Measurements from ENCODE around the gene STRA6. TPM values are rescaled to one million over a fixed set of nuclear protein-coding genes. Genes with fewer than 3 reads are reported as not detected.

Gene STRA6
- polyA plus RNA-seq, 4 donors: 0.27 to 8.4 TPM; not detected in 2

DNA sequence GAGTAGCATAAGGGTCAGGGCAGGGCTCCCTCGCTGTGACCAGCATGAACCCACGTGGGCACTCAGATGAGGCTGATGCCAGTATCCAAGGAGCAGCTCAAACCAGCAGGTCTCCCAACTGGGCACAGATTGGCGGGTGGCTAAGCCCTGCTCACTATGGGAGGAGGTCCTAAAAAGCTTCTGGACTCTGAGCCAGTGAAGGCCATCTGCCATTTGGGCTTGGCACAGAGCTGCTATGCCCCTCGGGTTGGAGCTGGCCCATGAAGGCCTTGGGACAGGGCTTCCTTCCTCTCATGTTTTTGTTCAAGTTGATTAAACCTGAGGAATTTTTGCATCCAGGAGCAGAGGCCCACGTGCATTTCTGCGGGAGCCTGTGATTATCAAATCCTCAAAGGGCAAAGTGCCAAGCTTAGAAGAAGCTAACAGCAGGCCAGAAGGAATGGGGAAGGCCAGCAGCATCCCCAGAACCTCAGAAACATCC is 4.3 kb upstream of the STRA6 start:
- no peak for DNase-seq
- Histone ChIP-seq H3K4me1 (ENCODE audit: control insufficient read depth in 3 of 3, insufficient read depth in 2 of 3, low read depth in 1 of 3, low read length in 2 of 3) (peaks cover 0 to 53% (median 0%) of the 10 kb centered on the region in 3 donors), H3K9me3 (ENCODE audit: control insufficient read depth in 2 of 2, insufficient read depth in 1 of 2, low read depth in 1 of 2, low read length in 1 of 2) (no peaks in the 10 kb centered on the region), H3K27ac (ENCODE audit: low read depth in 1 of 3, low read length in 2 of 3) (no peak overlapping the region), H3K36me3 (ENCODE audit: control insufficient read depth in 3 of 3, insufficient read depth in 2 of 3, low read depth in 1 of 3, low read length in 3 of 3) (no peaks in the 10 kb centered on the region), H3K27me3 (ENCODE audit: control insufficient read depth in 3 of 3, insufficient read depth in 3 of 3, low read length in 3 of 3) (no peaks in the 10 kb centered on the region), H3K4me3 (ENCODE audit: low read depth in 1 of 3, low read length in 3 of 3) (no peak overlapping the region)
- no peak for FAIRE-seq
- 44 to 59% (median 49%) methylated on average over 6 of the region's 6 CpGs for WGBS, 3 donors

DNA sequence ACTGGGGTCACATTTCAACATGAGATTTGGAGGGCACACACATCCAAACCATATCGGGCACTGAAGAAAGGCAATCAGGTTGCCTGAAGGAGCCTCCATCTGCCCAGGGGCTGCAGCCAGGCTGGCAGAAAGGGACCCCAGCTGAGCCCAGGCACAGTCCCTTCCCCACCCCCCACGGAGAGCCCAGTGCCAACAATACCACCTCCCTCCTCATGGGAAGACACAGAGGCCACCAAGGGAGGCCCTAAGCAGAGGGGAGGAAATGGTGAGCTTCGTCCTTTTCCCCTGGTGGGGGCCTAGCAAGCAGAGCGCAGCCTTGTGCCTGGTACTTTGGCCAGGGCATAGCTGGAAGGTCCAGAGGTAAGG is 3.0 kb upstream of the STRA6 start:
- H3K4me3 ChIP-seq (ENCODE audit: low read depth in 1 of 3, low read length in 3 of 3): no peak overlapping the region

DNA sequence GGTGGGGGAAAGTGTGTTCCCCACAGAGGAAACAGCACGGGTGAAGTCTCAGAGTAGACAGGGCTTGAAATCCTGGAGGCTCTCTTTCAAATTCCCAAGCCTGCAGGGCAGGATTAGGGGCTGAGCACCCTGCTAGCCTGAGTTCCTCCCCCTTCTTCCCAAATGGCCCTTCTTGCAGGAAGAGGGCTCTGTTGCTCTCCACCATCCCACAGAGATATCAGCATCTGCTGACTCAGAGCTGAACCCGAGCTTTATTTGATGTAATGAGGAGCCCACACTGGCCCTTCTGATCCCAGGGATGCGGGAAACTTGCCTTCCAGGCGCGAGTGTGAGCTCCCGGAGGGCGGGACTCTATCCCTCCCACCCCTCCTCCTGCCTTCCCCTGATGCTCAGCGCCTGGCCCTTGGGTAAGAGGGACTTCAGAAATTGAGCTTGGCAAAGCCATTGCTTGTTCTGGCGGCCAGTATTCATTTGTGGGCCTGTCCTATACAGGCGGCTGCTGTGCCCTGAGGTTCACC is 1.4 kb upstream of the STRA6 start:
- Histone ChIP-seq H3K9me3 (ENCODE audit: control insufficient read depth in 2 of 2, insufficient read depth in 1 of 2, low read depth in 1 of 2, low read length in 1 of 2) (no peaks in the 10 kb centered on the region), H3K4me3 (ENCODE audit: low read depth in 1 of 3, low read length in 3 of 3) (no peak overlapping the region), H3K4me1 (ENCODE audit: control insufficient read depth in 3 of 3, insufficient read depth in 2 of 3, low read depth in 1 of 3, low read length in 2 of 3) (peaks cover 0 to 66% (median 0%) of the 10 kb centered on the region in 3 donors), H3K27ac (ENCODE audit: low read depth in 1 of 3, low read length in 2 of 3) (no peak overlapping the region), H3K27me3 (ENCODE audit: control insufficient read depth in 3 of 3, insufficient read depth in 3 of 3, low read length in 3 of 3) (no peaks in the 10 kb centered on the region), H3K36me3 (ENCODE audit: control insufficient read depth in 3 of 3, insufficient read depth in 2 of 3, low read depth in 1 of 3, low read length in 3 of 3) (peaks cover 0 to 8% (median 0%) of the 10 kb centered on the region in 3 donors)
- DNase-seq (no peak), FAIRE-seq (no peak)
- 55 to 67% (median 64%) methylated on average over 10 of the region's 10 CpGs for WGBS, 3 donors

More for the DNA sequence above, 3.0 kb upstream of the STRA6 start:
- no peak overlapping the region for H3K27ac ChIP-seq (ENCODE audit: low read depth in 1 of 3, low read length in 2 of 3)
- no peaks in the 10 kb centered on the region for H3K36me3 ChIP-seq (ENCODE audit: control insufficient read depth in 3 of 3, insufficient read depth in 2 of 3, low read depth in 1 of 3, low read length in 3 of 3)
- FAIRE-seq (no peak), DNase-seq (no peak)
- no peaks in the 10 kb centered on the region for H3K9me3 ChIP-seq (ENCODE audit: control insufficient read depth in 2 of 2, insufficient read depth in 1 of 2, low read depth in 1 of 2, low read length in 1 of 2)
- 76 to 85% (median 83%) methylated on average over 3 to 4 of the region's 4 CpGs for WGBS, 3 donors
- H3K4me1 ChIP-seq (ENCODE audit: control insufficient read depth in 3 of 3, insufficient read depth in 2 of 3, low read depth in 1 of 3, low read length in 2 of 3): peaks cover 0 to 66% (median 0%) of the 10 kb centered on the region in 3 donors
- H3K27me3 ChIP-seq (ENCODE audit: control insufficient read depth in 3 of 3, insufficient read depth in 3 of 3, low read length in 3 of 3): no peaks in the 10 kb centered on the region

DNA sequence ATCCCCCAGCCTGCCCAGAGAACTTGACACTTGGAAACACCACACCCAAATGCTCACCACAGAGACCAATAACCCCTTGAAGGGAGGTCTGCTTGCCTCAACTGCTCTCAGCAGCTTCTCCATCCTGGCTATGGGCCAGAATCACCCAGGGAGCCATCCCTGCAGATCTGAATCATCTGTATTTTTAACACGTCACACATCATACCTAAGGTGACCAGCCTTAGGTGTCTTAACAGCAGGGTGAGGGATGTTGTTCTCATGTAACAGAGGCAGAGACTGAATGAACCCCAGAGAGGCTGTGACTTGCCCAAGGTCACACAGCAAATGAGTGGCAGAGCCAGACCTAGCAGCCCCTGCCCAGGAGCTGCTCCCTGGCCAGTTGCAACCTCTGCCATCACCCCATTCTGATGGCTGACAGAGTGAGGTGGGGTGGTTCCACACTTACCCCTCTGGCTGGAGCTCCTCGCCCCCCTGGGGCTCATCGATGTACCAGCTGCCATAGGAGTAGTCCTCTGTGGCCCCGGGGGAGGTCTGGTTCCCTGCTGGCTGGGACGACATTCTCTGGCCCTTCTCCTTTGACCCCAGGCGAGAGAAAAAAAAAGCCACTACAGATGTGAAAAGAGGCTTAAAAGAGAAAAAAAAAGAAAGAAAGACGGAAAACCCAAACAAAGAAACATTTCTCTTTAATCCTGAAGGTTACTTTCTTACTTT is 722 bp downstream of the STRA6 start:
- 61 to 82% (median 71%) methylated on average over 7 of the region's 7 CpGs for WGBS, 3 donors
- H3K4me1 ChIP-seq (ENCODE audit: control insufficient read depth in 3 of 3, insufficient read depth in 2 of 3, low read depth in 1 of 3, low read length in 2 of 3): peaks cover 0 to 66% (median 0%) of the 10 kb centered on the region in 3 donors
- no peak for DNase-seq
- H3K27ac ChIP-seq (ENCODE audit: low read depth in 1 of 3, low read length in 2 of 3): peak overlapping the region in 1 of 3 donors; percentile 31
- no peak for FAIRE-seq
- no peaks in the 10 kb centered on the region for H3K27me3 ChIP-seq (ENCODE audit: control insufficient read depth in 3 of 3, insufficient read depth in 3 of 3, low read length in 3 of 3)
- H3K9me3 ChIP-seq (ENCODE audit: control insufficient read depth in 2 of 2, insufficient read depth in 1 of 2, low read depth in 1 of 2, low read length in 1 of 2): no peaks in the 10 kb centered on the region
- H3K4me3 ChIP-seq (ENCODE audit: low read depth in 1 of 3, low read length in 3 of 3): peak overlapping the region in 1 of 3 donors; percentile 14
- H3K36me3 ChIP-seq (ENCODE audit: control insufficient read depth in 3 of 3, insufficient read depth in 2 of 3, low read depth in 1 of 3, low read length in 3 of 3): peaks cover 0 to 8% (median 0%) of the 10 kb centered on the region in 3 donors

DNA sequence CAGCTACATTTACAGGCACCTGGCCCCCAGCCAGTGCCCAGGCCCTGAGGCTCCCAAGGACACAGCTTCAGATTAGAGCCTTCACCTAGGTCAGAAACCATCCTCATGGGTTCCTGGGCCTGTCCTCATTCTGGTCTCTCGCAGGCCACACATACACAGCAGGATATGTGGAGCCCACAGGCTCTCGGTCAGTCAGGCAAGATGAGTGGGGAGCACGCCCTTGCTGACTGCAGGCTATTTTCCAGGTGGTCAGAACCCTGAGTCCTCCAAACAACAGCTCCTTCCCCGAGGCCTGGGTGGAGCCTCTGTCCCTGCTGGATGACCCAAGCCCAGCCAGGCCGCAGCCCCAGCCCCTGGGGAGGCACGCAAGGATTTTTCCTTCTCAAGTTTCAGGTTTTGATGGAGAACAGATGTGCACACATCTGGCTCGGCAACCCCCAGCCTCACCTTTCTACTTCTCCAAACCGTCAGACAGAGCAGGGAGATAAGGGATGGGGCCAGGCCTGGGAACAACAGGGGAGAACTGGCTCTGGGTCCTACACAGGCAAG is 1.6 kb downstream of the STRA6 start:
- FAIRE-seq (no peak), DNase-seq (no peak)
- Histone ChIP-seq H3K9me3 (ENCODE audit: control insufficient read depth in 2 of 2, insufficient read depth in 1 of 2, low read depth in 1 of 2, low read length in 1 of 2) (no peaks in the 10 kb centered on the region), H3K27me3 (ENCODE audit: control insufficient read depth in 3 of 3, insufficient read depth in 3 of 3, low read length in 3 of 3) (no peaks in the 10 kb centered on the region), H3K36me3 (ENCODE audit: control insufficient read depth in 3 of 3, insufficient read depth in 2 of 3, low read depth in 1 of 3, low read length in 3 of 3) (peaks cover 0 to 8% (median 0%) of the 10 kb centered on the region in 3 donors), H3K4me3 (ENCODE audit: low read depth in 1 of 3, low read length in 3 of 3) (no peak overlapping the region), H3K27ac (ENCODE audit: low read depth in 1 of 3, low read length in 2 of 3) (no peak overlapping the region), H3K4me1 (ENCODE audit: control insufficient read depth in 3 of 3, insufficient read depth in 2 of 3, low read depth in 1 of 3, low read length in 2 of 3) (peaks cover 0 to 69% (median 0%) of the 10 kb centered on the region in 3 donors)
- 71 to 86% (median 75%) methylated on average over 8 of the region's 8 CpGs for WGBS, 3 donors

DNA sequence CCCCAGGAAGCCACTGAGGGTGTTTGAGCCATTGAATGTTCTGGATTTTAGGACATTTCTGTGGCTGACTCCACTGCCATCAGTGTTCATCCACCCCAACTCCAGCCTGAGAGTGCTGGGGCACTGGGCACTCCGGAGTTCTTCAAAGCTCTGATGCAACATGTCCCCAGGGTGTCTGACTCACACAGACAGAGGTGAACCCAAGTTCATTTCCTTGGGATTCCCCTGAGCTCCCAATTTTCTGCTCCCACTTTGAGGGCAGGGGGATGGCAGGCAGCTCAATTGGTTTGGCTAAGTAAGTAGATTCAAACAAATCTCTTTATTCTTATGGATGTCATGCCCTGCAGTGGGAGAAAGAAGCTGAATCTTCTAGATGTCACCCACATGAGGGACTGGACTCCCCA is 2.2 kb downstream of the STRA6 start:
- Histone ChIP-seq H3K36me3 (ENCODE audit: control insufficient read depth in 3 of 3, insufficient read depth in 2 of 3, low read depth in 1 of 3, low read length in 3 of 3) (peaks cover 0 to 9% (median 0%) of the 10 kb centered on the region in 3 donors), H3K27ac (ENCODE audit: low read depth in 1 of 3, low read length in 2 of 3) (no peak overlapping the region), H3K9me3 (ENCODE audit: control insufficient read depth in 2 of 2, insufficient read depth in 1 of 2, low read depth in 1 of 2, low read length in 1 of 2) (no peaks in the 10 kb centered on the region), H3K4me3 (ENCODE audit: low read depth in 1 of 3, low read length in 3 of 3) (no peak overlapping the region), H3K27me3 (ENCODE audit: control insufficient read depth in 3 of 3, insufficient read depth in 3 of 3, low read length in 3 of 3) (no peaks in the 10 kb centered on the region), H3K4me1 (ENCODE audit: control insufficient read depth in 3 of 3, insufficient read depth in 2 of 3, low read depth in 1 of 3, low read length in 2 of 3) (peaks cover 0 to 74% (median 0%) of the 10 kb centered on the region in 3 donors)
- DNase-seq (peak; percentile 33 to 65), FAIRE-seq (no peak)
- WGBS, 3 donors: 11 to 32% (median 24%) methylated on average over 1 of the region's 1 CpG

DNA sequence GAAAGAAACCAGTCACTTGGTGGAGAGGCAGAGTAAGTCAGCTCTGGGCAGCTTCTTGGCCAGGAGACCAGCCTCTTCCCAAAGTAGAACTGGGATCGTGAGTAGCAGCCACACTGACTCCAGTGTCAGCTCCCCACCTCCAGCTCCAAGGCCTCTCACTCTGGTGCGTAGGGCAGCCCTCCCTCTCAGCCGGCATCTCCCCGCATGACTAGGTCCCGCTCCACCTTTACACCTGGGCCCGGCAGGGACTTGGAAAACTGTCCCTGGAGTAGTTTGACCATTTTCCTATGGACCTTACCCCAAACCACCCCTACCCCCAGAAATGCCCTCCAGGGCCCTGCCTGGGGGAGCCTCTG is 3.3 kb downstream of the STRA6 start:
- no peaks in the 10 kb centered on the region for H3K27me3 ChIP-seq (ENCODE audit: control insufficient read depth in 3 of 3, insufficient read depth in 3 of 3, low read length in 3 of 3)
- no peak overlapping the region for H3K27ac ChIP-seq (ENCODE audit: low read depth in 1 of 3, low read length in 2 of 3)
- peaks cover 0 to 16% (median 0%) of the 10 kb centered on the region in 3 donors for H3K36me3 ChIP-seq (ENCODE audit: control insufficient read depth in 3 of 3, insufficient read depth in 2 of 3, low read depth in 1 of 3, low read length in 3 of 3)
- no peaks in the 10 kb centered on the region for H3K9me3 ChIP-seq (ENCODE audit: control insufficient read depth in 2 of 2, insufficient read depth in 1 of 2, low read depth in 1 of 2, low read length in 1 of 2)
- DNase-seq (no peak), FAIRE-seq (no peak)
- WGBS, 3 donors: 95 to 97% (median 96%) methylated on average over 6 of the region's 6 CpGs
- peaks cover 0 to 73% (median 0%) of the 10 kb centered on the region in 3 donors for H3K4me1 ChIP-seq (ENCODE audit: control insufficient read depth in 3 of 3, insufficient read depth in 2 of 3, low read depth in 1 of 3, low read length in 2 of 3)
- H3K4me3 ChIP-seq (ENCODE audit: low read depth in 1 of 3, low read length in 3 of 3): no peak overlapping the region

DNA sequence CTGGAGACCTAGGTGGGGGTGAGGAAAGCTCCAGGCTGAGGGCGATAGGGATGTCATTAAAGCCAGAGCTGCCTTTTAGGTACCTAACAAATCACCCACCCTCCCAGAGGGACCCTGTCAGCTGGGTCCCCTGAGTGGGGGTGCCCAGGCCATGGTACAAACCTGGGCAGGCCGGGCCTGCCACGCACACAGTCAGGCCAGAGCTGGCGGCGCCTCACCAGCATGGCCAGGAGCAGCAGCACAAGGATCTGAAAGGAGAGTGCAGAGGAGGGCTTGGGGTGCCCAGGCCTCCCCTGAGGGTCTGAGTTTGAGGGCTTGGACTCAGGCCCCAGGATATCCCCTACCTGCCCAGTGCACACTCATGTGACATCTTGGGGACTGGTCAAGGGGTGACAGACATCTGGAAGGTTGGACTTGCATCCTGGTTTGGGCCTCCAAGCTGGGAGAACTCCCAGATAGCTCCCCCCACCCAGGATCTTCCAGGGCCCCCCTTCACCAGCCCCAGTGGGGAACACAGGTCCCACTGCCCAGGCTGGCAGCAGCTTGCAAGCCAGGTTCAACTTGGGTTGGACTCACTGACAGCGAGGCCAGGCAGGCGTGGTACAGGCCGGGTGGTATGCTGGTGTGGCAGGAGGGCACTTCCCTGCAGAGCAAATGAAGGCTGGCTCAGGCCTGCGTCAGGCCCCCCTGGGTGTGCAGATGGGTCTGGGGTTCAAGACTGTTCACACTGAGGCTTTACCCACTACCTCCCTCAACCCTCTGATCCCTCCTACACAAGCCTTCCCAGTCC is 5.2 kb downstream of the STRA6 start:
- Histone ChIP-seq H3K27me3 (ENCODE audit: control insufficient read depth in 3 of 3, insufficient read depth in 3 of 3, low read length in 3 of 3) (no peaks in the 10 kb centered on the region), H3K9me3 (ENCODE audit: control insufficient read depth in 2 of 2, insufficient read depth in 1 of 2, low read depth in 1 of 2, low read length in 1 of 2) (no peaks in the 10 kb centered on the region), H3K4me3 (ENCODE audit: low read depth in 1 of 3, low read length in 3 of 3) (no peak overlapping the region), H3K27ac (ENCODE audit: low read depth in 1 of 3, low read length in 2 of 3) (no peak overlapping the region), H3K36me3 (ENCODE audit: control insufficient read depth in 3 of 3, insufficient read depth in 2 of 3, low read depth in 1 of 3, low read length in 3 of 3) (peaks cover 0 to 16% (median 0%) of the 10 kb centered on the region in 3 donors), H3K4me1 (ENCODE audit: control insufficient read depth in 3 of 3, insufficient read depth in 2 of 3, low read depth in 1 of 3, low read length in 2 of 3) (peaks cover 0 to 54% (median 0%) of the 10 kb centered on the region in 3 donors)
- DNase-seq: no peak
- no peak for FAIRE-seq
- WGBS, 3 donors: 78 to 91% (median 80%) methylated on average over 9 of the region's 9 CpGs
